ENCODE data around the gene COPG1.

COPG1 gene

GRCh38 chr3:129315223-129315997 is 66.0 kb downstream of the COPG1 start:
- ATAC-seq, result no peak

GRCh38 chr3:129315998-129316247 is 66.5 kb downstream of the COPG1 start:
- no peak for ATAC-seq
- TF ChIP-seq ESRRG (CRISPR knock-in tag; IDR thresholded peaks at IDR 0.05), result no peak
- no peak for TF ChIP-seq CSRNP3 (CRISPR knock-in tag; IDR thresholded peaks at IDR 0.05)
- TF ChIP-seq ZNF8 (CRISPR knock-in tag; IDR thresholded peaks at IDR 0.05), result no peak
- TF ChIP-seq ARNTL (CRISPR knock-in tag; IDR thresholded peaks at IDR 0.05; ENCODE audit: borderline replicate concordance, low read depth), result no peak
- TF ChIP-seq CSDC2 (CRISPR knock-in tag; IDR thresholded peaks at IDR 0.05), result no peak
- TF ChIP-seq ISL1 (CRISPR knock-in tag; IDR thresholded peaks at IDR 0.05), result no peak
- TF ChIP-seq ZNF70 (CRISPR knock-in tag; IDR thresholded peaks at IDR 0.05), result no peak
- TF ChIP-seq ZFP30 (CRISPR knock-in tag; IDR thresholded peaks at IDR 0.05), result no peak
- TF ChIP-seq TSHZ2 (CRISPR knock-in tag; IDR thresholded peaks at IDR 0.05), result no peak
- no peak for TF ChIP-seq TCF4 (CRISPR knock-in tag; IDR thresholded peaks at IDR 0.05; ENCODE audit: borderline replicate concordance)
- no peak for TF ChIP-seq SNAI2 (CRISPR knock-in tag; IDR thresholded peaks at IDR 0.05)
- TF ChIP-seq PPARA (CRISPR knock-in tag; IDR thresholded peaks at IDR 0.05; ENCODE audit: borderline replicate concordance), result no peak
- TF ChIP-seq GLIS3 (CRISPR knock-in tag; IDR thresholded peaks at IDR 0.05), result no peak

More at GRCh38 chr3:129315223-129315997, 66.0 kb downstream of the COPG1 start:
- TF ChIP-seq POU6F1 (CRISPR knock-in tag; IDR thresholded peaks at IDR 0.05; ENCODE audit: borderline replicate concordance, low read depth), result no peak
- no peak for TF ChIP-seq TSHZ2 (CRISPR knock-in tag; IDR thresholded peaks at IDR 0.05)
- TF ChIP-seq SNAI2 (CRISPR knock-in tag; IDR thresholded peaks at IDR 0.05), result no peak
- no peak for TF ChIP-seq CREB5 (CRISPR knock-in tag; IDR thresholded peaks at IDR 0.05; ENCODE audit: low read depth)
- no peak for TF ChIP-seq ZC3H10 (CRISPR knock-in tag; IDR thresholded peaks at IDR 0.05)
- TF ChIP-seq PPARA (CRISPR knock-in tag; IDR thresholded peaks at IDR 0.05; ENCODE audit: borderline replicate concordance), result no peak
- no peak for TF ChIP-seq ESRRG (CRISPR knock-in tag; IDR thresholded peaks at IDR 0.05)
- TF ChIP-seq ARNTL (CRISPR knock-in tag; IDR thresholded peaks at IDR 0.05; ENCODE audit: borderline replicate concordance, low read depth), result no peak

GRCh38 chr3:129316248-129317013 is 67.0 kb downstream of the COPG1 start:
- TF ChIP-seq GLIS3 (CRISPR knock-in tag; IDR thresholded peaks at IDR 0.05), result peak; percentile 60; the same call in 1 of the 2 replicates
- 0 out of 2 replicates have a peak, but pooled peaks have one; percentile 39 for TF ChIP-seq ZNF565 (CRISPR knock-in tag; conservative IDR thresholded peaks at IDR 0.05; ENCODE audit: low read depth)
- TF ChIP-seq TSHZ2 (CRISPR knock-in tag; IDR thresholded peaks at IDR 0.05), result 0 out of 2 replicates have a peak, but pooled peaks have one; percentile 52
- TF ChIP-seq CREB5 (CRISPR knock-in tag; IDR thresholded peaks at IDR 0.05; ENCODE audit: low read depth), result no peak
- no peak for TF ChIP-seq ZC3H10 (CRISPR knock-in tag; IDR thresholded peaks at IDR 0.05)
- peak; percentile 59 for ATAC-seq

Data from SK-N-SH treated with all-trans-retinoic acid at 6 μM for 48 hours (cell line).